CD4-positive, alpha-beta T cell (primary cell): ENCODE measurements around the gene NEGR1. TPM values are rescaled to one million over a fixed set of nuclear protein-coding genes. Genes with fewer than 3 reads are reported as not detected.

Experiments
- ATAC-seq: fragments of 200-7000 bp; cut with Tn5 transposase; one replicate; pipeline ENCODE4 v1.10.0; 2022; ENCODE audit warnings: mild to moderate bottlenecking; ENCODE audit not compliant: poor library complexity
- CTCF ChIA-PET: fragments of 350-600 bp; sonication (Branson Sonifier 250); formaldehyde crosslinking; loops from one replicate; lab custom pipeline; 2021; ENCODE audit warnings: antibody characterized with exemption, inconsistent platforms; lab: Charles Lee
- POLR2A ChIA-PET: fragments of 350-600 bp; sonication (Branson Sonifier 250); formaldehyde crosslinking; loops from one replicate; lab custom pipeline; 2021; ENCODE audit warnings: antibody characterized with exemption, inconsistent platforms; lab: Charles Lee
- DNase-seq, 14 experiments: peaks; one replicate each; pipeline ENCODE4 v3.0.0-alpha.2; 2013 to 2020; ENCODE audit warnings: mixed read lengths in 2 of 14
- H3K27ac ChIP-seq, 2 donors: one replicate each; pipeline versions ENCODE4 v1.5.1 to v1.7.0; 2013; ENCODE audit warnings: low read length in 2 of 2, low read depth in 1 of 2, mild to moderate bottlenecking in 1 of 2
- H3K27me3 ChIP-seq, 2 experiments: 1 replicate in 1 of 2; 2 replicates in 1 of 2; pipeline versions ENCODE4 v1.6.1 to v1.7.0; 2013; ENCODE audit warnings: low read length in 2 of 2, control low read depth in 1 of 2, mild to moderate bottlenecking in 1 of 2, moderate library complexity in 1 of 2; ENCODE audit not compliant: insufficient read depth in 2 of 2, control insufficient read depth in 1 of 2
- H3K36me3 ChIP-seq: one replicate; pipeline ENCODE4 v1.6.1; 2013; ENCODE audit warnings: low read length, control low read depth; ENCODE audit not compliant: insufficient read depth
- H3K4me1 ChIP-seq: one replicate; pipeline ENCODE4 v1.6.1; 2013; ENCODE audit warnings: low read length, control low read depth; ENCODE audit not compliant: insufficient read depth
- H3K4me3 ChIP-seq: one replicate; pipeline ENCODE4 v1.5.1; 2013; ENCODE audit warnings: mild to moderate bottlenecking, low read length, moderate library complexity
- H3K9me3 ChIP-seq, 2 experiments: 1 replicate in 1 of 2; 2 replicates in 1 of 2; pipeline versions ENCODE4 v1.6.1 to v1.7.0; 2013; ENCODE audit warnings: low read length in 2 of 2, mild to moderate bottlenecking in 2 of 2, control low read depth in 1 of 2, moderate library complexity in 1 of 2; ENCODE audit not compliant: control insufficient read depth in 1 of 2, insufficient read depth in 1 of 2
- H3K27ac Mint-ChIP-seq: one replicate; pipeline ENCODE4 v1.8.0; 2020; ENCODE audit warnings: mixed read lengths
- H3K27me3 Mint-ChIP-seq: one replicate; pipeline ENCODE4 v1.8.0; 2021; ENCODE audit warnings: mixed read lengths
- H3K36me3 Mint-ChIP-seq: one replicate; pipeline ENCODE4 v1.8.0; 2021; ENCODE audit warnings: low read depth, mixed read lengths
- H3K4me1 Mint-ChIP-seq: one replicate; pipeline ENCODE4 v1.8.0; 2021; ENCODE audit warnings: low read depth, mixed read lengths
- H3K4me3 Mint-ChIP-seq: one replicate; pipeline ENCODE4 v1.8.0; 2020; ENCODE audit warnings: mild to moderate bottlenecking, mixed read lengths
- H3K9me3 Mint-ChIP-seq: one replicate; pipeline ENCODE4 v1.8.0; 2020; ENCODE audit warnings: mixed read lengths
- CTCF ChIP-seq: fragments of 200-600 bp; IDR thresholded peaks from one replicate; pipeline ENCODE4 v1.8.0; 2022; ENCODE audit warnings: antibody characterized with exemption, mild to moderate bottlenecking
- intact Hi-C, 2 experiments: fragments of 100-400 bp; cut with DNase I in 1 of 2; cut with micrococcal nuclease in 1 of 2; formaldehyde crosslinking; loops; one replicate each; pipeline versions ENCODE4 v1.15.1 to v1.9.0; 2023 to 2025; cut with DNase I, micrococcal nuclease
- total RNA-seq, 174 experiments: library from RNA in 2 of 174; stranded (reverse) in 2 of 174; gene quantifications; one replicate each; pipeline ENCODE4 v1.2.3 and lab custom pipeline; 2021 to 2026

NEGR1 gene
- total RNA-seq, 2 experiments from 2014 or later = 0.03 TPM

DNA sequence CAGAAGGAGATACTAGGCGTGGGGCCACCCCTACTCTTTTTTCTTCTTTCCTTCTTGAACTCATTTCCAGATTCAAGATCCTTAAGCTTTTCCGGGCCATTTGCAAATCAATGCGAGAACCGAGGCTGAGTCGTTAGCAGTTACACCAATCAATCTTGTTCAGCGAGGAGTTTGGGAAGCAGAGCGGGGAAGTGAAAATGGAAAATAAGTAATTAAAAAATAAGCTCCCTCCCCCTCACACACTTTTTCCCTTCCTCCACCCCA, 1.7 kb upstream of the NEGR1 start:
- Mint-ChIP-seq H3K36me3 (no peaks in the 10 kb centered on the region), H3K4me1 (peaks cover 16% of the 10 kb centered on the region), H3K27me3 (peaks cover 17% of the 10 kb centered on the region), H3K9me3 (no peaks in the 10 kb centered on the region), H3K4me3 (no peak overlapping the region), H3K27ac (no peak overlapping the region)
- no peak overlapping the region for H3K27ac ChIP-seq
- no peak for ATAC-seq
- peaks cover 9 to 14% of the 10 kb centered on the region in 2 experiments for H3K27me3 ChIP-seq
- TF ChIP-seq CTCF = no peak
- no peak for DNase-seq
- no peaks in the 10 kb centered on the region for H3K36me3 ChIP-seq
- ChIA-PET CTCF (no interaction called here), POLR2A (no interaction called here)
- H3K4me3 ChIP-seq = peak overlapping the region; percentile 67
- peaks cover 10% of the 10 kb centered on the region for H3K4me1 ChIP-seq
- H3K9me3 ChIP-seq = peaks cover 0 to 25% of the 10 kb centered on the region in 2 experiments
- intact Hi-C loops = loop anchor here in 1 of 2 experiments (5.0 kb wide), 1 partner anchor 78 kb away; no protein-coding TSS in a partner anchor

- intact Hi-C loops = loop anchor here in 1 of 2 experiments (5.0 kb wide), 1 partner anchor 79 kb away; no protein-coding TSS in a partner anchor
- Histone ChIP-seq H3K36me3 (no peaks in the 10 kb centered on the region), H3K27ac (peak overlapping the region in 1 of 2 donors; percentile 9), H3K9me3 (peaks cover 0 to 25% of the 10 kb centered on the region in 2 experiments), H3K27me3 (peaks cover 9 to 14% of the 10 kb centered on the region in 2 experiments), H3K4me3 (peak overlapping the region; percentile 67), H3K4me1 (peaks cover 10% of the 10 kb centered on the region)
- no peaks in the 10 kb centered on the region for H3K36me3 Mint-ChIP-seq
- no peaks in the 10 kb centered on the region for H3K9me3 Mint-ChIP-seq
- peaks cover 15% of the 10 kb centered on the region for H3K27me3 Mint-ChIP-seq
- DNase-seq = peak in 8 of 14 experiments; percentile 6 to 52 (median 14)
- no peak overlapping the region for H3K4me3 Mint-ChIP-seq
- no peak for TF ChIP-seq CTCF
- POLR2A ChIA-PET = no interaction called here
- ATAC-seq = peak; percentile 28
- H3K4me1 Mint-ChIP-seq = peaks cover 16% of the 10 kb centered on the region
- H3K27ac Mint-ChIP-seq = no peak overlapping the region
- CTCF ChIA-PET = no interaction called here
Observed at GRCh38 chr1:72283307-72284083, 1.2 kb upstream of the NEGR1 start.

DNA sequence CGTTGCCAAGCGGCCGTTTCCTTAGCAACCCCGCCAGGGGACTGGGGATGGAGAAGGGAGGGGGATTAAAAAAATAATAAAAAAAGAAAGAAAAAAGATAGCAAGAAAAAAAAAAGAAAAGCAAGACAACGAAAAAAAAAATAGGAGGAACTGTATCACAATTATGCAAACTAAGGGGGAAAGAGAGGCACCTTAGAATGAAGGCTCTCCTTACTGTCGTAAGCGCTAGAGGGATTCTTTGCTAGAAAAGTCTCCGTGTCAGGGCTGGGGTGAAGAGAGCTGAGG, 625 bp upstream of the NEGR1 start:
- Histone ChIP-seq H3K4me3 (peak overlapping the region; percentile 67), H3K27me3 (peaks cover 9 to 14% of the 10 kb centered on the region in 2 experiments), H3K27ac (peak overlapping the region in 1 of 2 donors; percentile 9), H3K4me1 (peaks cover 10% of the 10 kb centered on the region), H3K9me3 (peaks cover 0 to 25% of the 10 kb centered on the region in 2 experiments), H3K36me3 (no peaks in the 10 kb centered on the region)
- Mint-ChIP-seq H3K27me3 (peaks cover 20% of the 10 kb centered on the region), H3K4me3 (no peak overlapping the region), H3K9me3 (no peaks in the 10 kb centered on the region), H3K36me3 (no peaks in the 10 kb centered on the region), H3K4me1 (peaks cover 16% of the 10 kb centered on the region), H3K27ac (no peak overlapping the region)
- ATAC-seq = peak; percentile 37
- no peak for DNase-seq
- ChIA-PET POLR2A (no interaction called here), CTCF (no interaction called here)
- no peak for TF ChIP-seq CTCF
- intact Hi-C loops = loop anchor here in 1 of 2 experiments (5.0 kb wide), 1 partner anchor 79 kb away; no protein-coding TSS in a partner anchor
